ENCODE data around the gene SULT1C3. TPM values are rescaled to one million over a fixed set of nuclear protein-coding genes. Genes with fewer than 3 reads are reported as not detected.

Gene SULT1C3
- total RNA-seq, 3 donors from 2014 or later, result 0.66 to 2.0 TPM; not detected in 1

- intact Hi-C loops (cut with DNase I; ENCODE audit: low total_unique reads), result no loop called here
These were observed 66.1 kb downstream of the SULT1C3 start for GRCh38 chr2:108305901-108306300.

GRCh38 chr2:108309903-108310302 lies 70.1 kb downstream of the SULT1C3 start:
- TF ChIP-seq POLR2A (IDR thresholded peaks at IDR 0.05), result no peak
- TF ChIP-seq, protein P1, sequence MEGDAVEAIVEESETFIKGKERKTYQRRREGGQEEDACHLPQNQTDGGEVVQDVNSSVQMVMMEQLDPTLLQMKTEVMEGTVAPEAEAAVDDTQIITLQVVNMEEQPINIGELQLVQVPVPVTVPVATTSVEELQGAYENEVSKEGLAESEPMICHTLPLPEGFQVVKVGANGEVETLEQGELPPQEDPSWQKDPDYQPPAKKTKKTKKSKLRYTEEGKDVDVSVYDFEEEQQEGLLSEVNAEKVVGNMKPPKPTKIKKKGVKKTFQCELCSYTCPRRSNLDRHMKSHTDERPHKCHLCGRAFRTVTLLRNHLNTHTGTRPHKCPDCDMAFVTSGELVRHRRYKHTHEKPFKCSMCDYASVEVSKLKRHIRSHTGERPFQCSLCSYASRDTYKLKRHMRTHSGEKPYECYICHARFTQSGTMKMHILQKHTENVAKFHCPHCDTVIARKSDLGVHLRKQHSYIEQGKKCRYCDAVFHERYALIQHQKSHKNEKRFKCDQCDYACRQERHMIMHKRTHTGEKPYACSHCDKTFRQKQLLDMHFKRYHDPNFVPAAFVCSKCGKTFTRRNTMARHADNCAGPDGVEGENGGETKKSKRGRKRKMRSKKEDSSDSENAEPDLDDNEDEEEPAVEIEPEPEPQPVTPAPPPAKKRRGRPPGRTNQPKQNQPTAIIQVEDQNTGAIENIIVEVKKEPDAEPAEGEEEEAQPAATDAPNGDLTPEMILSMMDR (IDR thresholded peaks at IDR 0.05), result no peak
- no peak for TF ChIP-seq POLR2AphosphoS5 (IDR thresholded peaks at IDR 0.05)
- H3K36me3 ChIP-seq, result peaks cover 4% of the 10 kb centered on the region
- no peak overlapping the region for H3K27ac ChIP-seq
- H3K27me3 ChIP-seq, result no peaks in the 10 kb centered on the region
- no peaks in the 10 kb centered on the region for H3K9me3 ChIP-seq
- H3K4me3 ChIP-seq, result no peak overlapping the region
- no peaks in the 10 kb centered on the region for H3K4me1 ChIP-seq
- no peak for DNase-seq (ENCODE audit: low spot score in 2 of 2)
- intact Hi-C loops (cut with DNase I; ENCODE audit: low total_unique reads), result no loop called here

More at GRCh38 chr2:108305901-108306300, 66.1 kb downstream of the SULT1C3 start:
- H3K4me3 ChIP-seq, result no peak overlapping the region
- no peak for DNase-seq (ENCODE audit: low spot score in 2 of 2)
- no peak overlapping the region for H3K27ac ChIP-seq
- no peaks in the 10 kb centered on the region for H3K27me3 ChIP-seq
- H3K4me1 ChIP-seq, result no peaks in the 10 kb centered on the region
- peaks cover 4% of the 10 kb centered on the region for H3K36me3 ChIP-seq
- no peaks in the 10 kb centered on the region for H3K9me3 ChIP-seq
- TF ChIP-seq, protein P1 (IDR thresholded peaks at IDR 0.05), result no peak
- no peak for TF ChIP-seq POLR2A (IDR thresholded peaks at IDR 0.05)

Other genes with a start within 250 kb of the SULT1C3 start
- gene SULT1C2, start 48.9 kb downstream of the SULT1C3 start, total RNA-seq, result 1 to 10 TPM in 2 of 3 donors, not detected in 1; 1.2 to 1.9 TPM
- gene SULT1C4, start 138.0 kb downstream of the SULT1C3 start, total RNA-seq, result 10 to 100 TPM in 1 of 3 donors, 1 to 10 TPM in 2; 1.4 to 19.8 (median 5.9) TPM
- 10 to 100 TPM; 26.4 to 97.6 (median 63.3) TPM for gene GCC2, start 209.2 kb downstream of the SULT1C3 start, total RNA-seq